ENCODE data around the gene PEX11G. TPM values are rescaled to one million over a fixed set of nuclear protein-coding genes. Genes with fewer than 3 reads are reported as not detected.

PEX11G gene
- total and polyA plus RNA-seq, 9 of the 15 experiments (the other 6 are each of a cell fraction or from before 2014, with no cell fraction given), result 0.07 to 3.2 (median 0.70) TPM; not detected in 1

- Histone ChIP-seq H4K20me1 (replicated peaks; ENCODE audit: control insufficient read depth, insufficient read depth, low read length) (no peaks in the 10 kb centered on the region), H3K4me1 (replicated peaks in 1 of 2; ENCODE audit: control insufficient read depth in 2 of 2, insufficient read depth in 2 of 2, low read length in 2 of 2) (peaks cover 6 to 33% of the 10 kb centered on the region in 2 experiments; a peak in 4 of 5 replicates), H3K9me1 (ENCODE audit: control insufficient read depth, insufficient read depth, low read length) (no peaks in the 10 kb centered on the region), H3K9me3 (replicated peaks; ENCODE audit: control insufficient read depth, insufficient read depth, low read depth, low read length) (no peaks in the 10 kb centered on the region), H3K9ac (ENCODE audit: insufficient read depth in 1 of 2, low read depth in 2 of 2, low read length in 2 of 2) (peak within 1 kb of the TSS; percentile 62 to 93), H3K36me3 (ENCODE audit: control insufficient read depth, insufficient read depth, low read length) (peaks cover 3% of the 10 kb centered on the region; the same call in 1 of the 3 replicates), H3K27me3 (ENCODE audit: control insufficient read depth in 2 of 2, insufficient read depth in 2 of 2, low read length in 2 of 2) (no peaks in the 10 kb centered on the region), H2AFZ (ENCODE audit: low read depth, low read length) (peak within 1 kb of the TSS; percentile 88), H3K4me3 (peak within 1 kb of the TSS; percentile 68), H3K27ac (ENCODE audit: extremely low read depth, low read depth, low read length) (no peak within 1 kb of the TSS; the same call in 2 of the 3 replicates), H3K4me2 (ENCODE audit: insufficient read depth, low read length) (peak within 1 kb of the TSS; percentile 88), H3K79me2 (ENCODE audit: control insufficient read depth, insufficient read depth, low read length) (peaks cover 4% of the 10 kb centered on the region; the same call in 2 of the 3 replicates)
- ATAC-seq (peak; percentile 95), DNase-seq (ENCODE audit: extremely low read depth in 1 of 4, low spot score in 3 of 4) (peak; percentile 99 to 100 (median 100)), FAIRE-seq (peak; percentile 96)
- WGBS (ENCODE audit: insufficient coverage, low coverage, missing lambda C conversion rate), result 3% methylated on average over 61 of the region's 65 CpGs
- ChIA-PET CTCF (ENCODE audit: low intra/inter-chr PET ratio) (no interaction called here), POLR2A (interaction anchor here (0.5 to 1.7 kb wide), 12 partner anchors 9 to 1781 kb away, joined by 3 to 9 read pairs (median 4); partner anchors contain the start of genes PET100, PNPLA6 and XAB2)
- in situ Hi-C loops (cut with MboI) (no loop called here), intact Hi-C loops (cut with micrococcal nuclease) (no loop called here)
- no TSS peak for BruUV-seq (replicated peaks)
- TF ChIP-seq ELK1 (CRISPR knock-in tag; IDR thresholded peaks at IDR 0.05) (no peak), ZNF3 (CRISPR knock-in tag; IDR thresholded peaks at IDR 0.05) (no peak), AFF1 (IDR thresholded peaks at IDR 0.05; ENCODE audit: low read depth in 1 of 2, partially characterized antibody in 2 of 2) (peak in 1 of 2 experiments; percentile 56), SIRT6 (IDR thresholded peaks at IDR 0.05; ENCODE audit: low read depth, low read length) (no peak), HES1 (IDR thresholded peaks at IDR 0.05; ENCODE audit: low read depth) (peak; percentile 13; the same call in 1 of the 2 replicates), ZNF277 (CRISPR knock-in tag; IDR thresholded peaks at IDR 0.05; ENCODE audit: borderline replicate concordance) (no peak), L3MBTL2 (IDR thresholded peaks at IDR 0.05) (peak; percentile 95)
These were observed 33.5 kb upstream of the PEX11G start, which contains the start of gene MCOLN1 for GRCh38 chr19:7522072-7522922. MCOLN1 (plus strand) TSS chr19:7522624; CDS start chr19:7522751, 127 bp downstream.

Measured in K562 (cell line).